ENCODE results near the gene PRKN.

Gene PRKN

GRCh38 chr6:161417717-161418462 lies 1309.7 kb downstream of the PRKN start:
- DNase-seq (ENCODE audit: low read depth in 3 of 3) = no peak

GRCh38 chr6:161415302-161415855 lies 1312.2 kb downstream of the PRKN start:
- no peak for DNase-seq (ENCODE audit: low read depth in 3 of 3)

- no peak for DNase-seq (ENCODE audit: low read depth in 3 of 3)
Measured at GRCh38 chr6:161414707-161415106, 1312.9 kb downstream of the PRKN start.

- DNase-seq (ENCODE audit: low read depth in 3 of 3) = no peak
Measured at GRCh38 chr6:161414180-161414579, 1313.4 kb downstream of the PRKN start.

- no peak for DNase-seq (ENCODE audit: low read depth in 3 of 3)
Measured at GRCh38 chr6:161413355-161413771, 1314.2 kb downstream of the PRKN start.

GRCh38 chr6:161412795-161413194 lies 1314.8 kb downstream of the PRKN start:
- no peak for DNase-seq (ENCODE audit: low read depth in 3 of 3)

GRCh38 chr6:161411265-161411944 lies 1316.2 kb downstream of the PRKN start:
- DNase-seq (ENCODE audit: low read depth in 3 of 3) = no peak

GRCh38 chr6:161410736-161411135 lies 1316.8 kb downstream of the PRKN start:
- DNase-seq (ENCODE audit: low read depth in 3 of 3) = no peak

GRCh38 chr6:161410076-161410475 lies 1317.5 kb downstream of the PRKN start:
- DNase-seq (ENCODE audit: low read depth in 3 of 3) = no peak

GRCh38 chr6:161409353-161409752 lies 1318.2 kb downstream of the PRKN start:
- DNase-seq (ENCODE audit: low read depth in 3 of 3) = no peak

- DNase-seq (ENCODE audit: low read depth in 3 of 3) = no peak
Measured at GRCh38 chr6:161408041-161408440, 1319.5 kb downstream of the PRKN start.

- DNase-seq (ENCODE audit: low read depth in 3 of 3) = no peak
Measured at GRCh38 chr6:161407581-161407980, 1320.0 kb downstream of the PRKN start.

- DNase-seq (ENCODE audit: low read depth in 3 of 3) = no peak
Measured at GRCh38 chr6:161407115-161407514, 1320.5 kb downstream of the PRKN start.

- DNase-seq (ENCODE audit: low read depth in 3 of 3) = no peak
Measured at GRCh38 chr6:161406646-161407045, 1320.9 kb downstream of the PRKN start.

GRCh38 chr6:161405418-161405817 lies 1322.1 kb downstream of the PRKN start:
- no peak for DNase-seq (ENCODE audit: low read depth in 3 of 3)

- no peak for DNase-seq (ENCODE audit: low read depth in 3 of 3)
Measured at GRCh38 chr6:161403717-161404116, 1323.8 kb downstream of the PRKN start.

- no peak for DNase-seq (ENCODE audit: low read depth in 3 of 3)
Measured at GRCh38 chr6:161401587-161402309, 1325.8 kb downstream of the PRKN start.

GRCh38 chr6:161400671-161401070 lies 1326.9 kb downstream of the PRKN start:
- no peak for DNase-seq (ENCODE audit: low read depth in 3 of 3)

- no peak for DNase-seq (ENCODE audit: low read depth in 3 of 3)
Measured at GRCh38 chr6:161396539-161396938, 1331.0 kb downstream of the PRKN start.

- no peak for DNase-seq (ENCODE audit: low read depth in 3 of 3)
Measured at GRCh38 chr6:161395716-161396231, 1331.8 kb downstream of the PRKN start.

GRCh38 chr6:161394437-161394836 lies 1333.1 kb downstream of the PRKN start:
- no peak for DNase-seq (ENCODE audit: low read depth in 3 of 3)

GRCh38 chr6:161393839-161394364 lies 1333.7 kb downstream of the PRKN start:
- peak in 1 of 3 experiments; percentile 17 for DNase-seq (ENCODE audit: low read depth in 3 of 3)
